ENCODE data around the gene MAD1L1. TPM values are rescaled to one million over a fixed set of nuclear protein-coding genes. Genes with fewer than 3 reads are reported as not detected.

MAD1L1 gene
- total and polyA plus RNA-seq, 2 of the 4 experiments (the other 2 are of a cell fraction) = 29.0 to 40.9 TPM

GRCh38 chr7:2084331-2084730, 148.4 kb downstream of the MAD1L1 start:
- no peak overlapping the region for H3K4ac ChIP-seq (ENCODE audit: low read depth, low read length)
- H3K23ac ChIP-seq (ENCODE audit: low read depth, low read length) = no peak overlapping the region
- H4K20me1 ChIP-seq (ENCODE audit: insufficient read depth, low read length) = no peaks in the 10 kb centered on the region
- no peak overlapping the region for H3K4me3 ChIP-seq (ENCODE audit: insufficient read depth, low read depth, low read length)
- no peak overlapping the region for H3K9ac ChIP-seq (ENCODE audit: low read depth, low read length)
- no peak for DNase-seq
- H2AK9ac ChIP-seq (replicated peaks; ENCODE audit: low read depth, low read length, poor library complexity) = no peak overlapping the region
- no peaks in the 10 kb centered on the region; the same call in 1 of the 2 replicates for H3K36me3 ChIP-seq (ENCODE audit: control insufficient read depth, insufficient read depth, low read length)
- no peak overlapping the region for H2BK15ac ChIP-seq (ENCODE audit: low read depth, low read length)
- no peak overlapping the region for H2AK5ac ChIP-seq (ENCODE audit: low read depth, low read length)
- H3K18ac ChIP-seq (ENCODE audit: low read depth, low read length) = no peak overlapping the region
- CTCF ChIA-PET = no interaction called here
- no peaks in the 10 kb centered on the region for H3K27me3 ChIP-seq (ENCODE audit: control insufficient read depth, insufficient read depth, low read length)
- POLR2A ChIA-PET (ENCODE audit: unreplicated experiment) = no interaction called here
- WGBS, 2 experiments (ENCODE audit: extremely low coverage in 2 of 2, insufficient read length in 1 of 2) = 100% methylated on average over 7 of the region's 18 CpGs; no CpG with 5 or more reads in 1 of the 2 experiments
- H4K5ac ChIP-seq (ENCODE audit: low read depth, low read length) = no peak overlapping the region
- dilution Hi-C loops (cut with HindIII; ENCODE audit: low sequenced_read_pairs, unreplicated experiment) = no loop called here
- no peak overlapping the region for H3K56ac ChIP-seq (ENCODE audit: extremely low read depth, insufficient read depth, low read length)
- no peak overlapping the region for H3K4me2 ChIP-seq (ENCODE audit: low read depth, low read length)
- peaks cover 18% of the 10 kb centered on the region for H3K9me1 ChIP-seq (ENCODE audit: insufficient read depth, low read length)
- H3K4me1 ChIP-seq (ENCODE audit: control insufficient read depth, insufficient read depth, low read length) = peaks cover 10% of the 10 kb centered on the region
- H3K9me3 ChIP-seq (ENCODE audit: control insufficient read depth, insufficient read depth, low read length) = no peaks in the 10 kb centered on the region
- no peak overlapping the region for H2AFZ ChIP-seq (replicated peaks; ENCODE audit: low read length, poor library complexity)
- BruUV-seq (replicated peaks) = no TSS peak
- H4K8ac ChIP-seq (ENCODE audit: low read depth in 2 of 2, low read length in 2 of 2) = no peak overlapping the region
- intact Hi-C loops (cut with micrococcal nuclease) = no loop called here
- H2BK20ac ChIP-seq (ENCODE audit: low read depth, low read length) = no peak overlapping the region
- H2BK5ac ChIP-seq (ENCODE audit: low read depth, low read length, poor library complexity, severe bottlenecking) = no peak overlapping the region
- no peak for TF ChIP-seq SMC3 (IDR thresholded peaks at IDR 0.05; ENCODE audit: low read depth, low read length)
- no peak for TF ChIP-seq FOS (IDR thresholded peaks at IDR 0.05; ENCODE audit: low read depth, low read length)
- no peak for TF ChIP-seq MXI1 (IDR thresholded peaks at IDR 0.05; ENCODE audit: borderline replicate concordance, low read depth, low read length)
- no peak for TF ChIP-seq RAD21 (IDR thresholded peaks at IDR 0.05; ENCODE audit: low read length)
- no peak for TF ChIP-seq BHLHE40 (IDR thresholded peaks at IDR 0.05; ENCODE audit: low read depth, low read length)
- no peak for TF ChIP-seq POLR2A (IDR thresholded peaks at IDR 0.05; ENCODE audit: low read depth, low read length)
- no peak for TF ChIP-seq NFE2L2 (IDR thresholded peaks at IDR 0.05; ENCODE audit: low read depth, low read length)
- TF ChIP-seq RFX5 (IDR thresholded peaks at IDR 0.05; ENCODE audit: low read depth, low read length) = no peak
- no peak for TF ChIP-seq CHD1 (IDR thresholded peaks at IDR 0.05; ENCODE audit: low read depth, low read length)
- TF ChIP-seq ELK1 (IDR thresholded peaks at IDR 0.05; ENCODE audit: borderline replicate concordance, low read depth, low read length) = no peak
- TF ChIP-seq CTCF (conservative IDR thresholded peaks at IDR 0.05; ENCODE audit: low read depth, low read length) = no peak
- no peak for TF ChIP-seq RCOR1 (IDR thresholded peaks at IDR 0.05; ENCODE audit: insufficient replicate concordance, low read length)
- no peak for TF ChIP-seq MAFK (IDR thresholded peaks at IDR 0.05; ENCODE audit: low read depth, low read length)
- no peak for TF ChIP-seq USF2 (IDR thresholded peaks at IDR 0.05; ENCODE audit: low read depth, low read length)
- TF ChIP-seq MAZ (IDR thresholded peaks at IDR 0.05; ENCODE audit: borderline replicate concordance, low read depth, low read length) = no peak
- no peak overlapping the region for H4K91ac ChIP-seq (ENCODE audit: insufficient read depth, low read depth, low read length)
- H3K14ac ChIP-seq (replicated peaks; ENCODE audit: low read depth, low read length) = no peak overlapping the region
- in situ Hi-C loops (cut with MboI; ENCODE audit: low sequenced_read_pairs) = no loop called here
- no peak for ATAC-seq (ENCODE audit: low read depth)
- no peak overlapping the region for H3K27ac ChIP-seq (ENCODE audit: insufficient read depth, low read length)
- peaks cover 0 to 22% of the 10 kb centered on the region in 2 experiments; a peak in 2 of 4 replicates for H3K79me1 ChIP-seq (ENCODE audit: low read depth in 1 of 2, low read length in 2 of 2)
- no peak overlapping the region for H2BK120ac ChIP-seq (ENCODE audit: low read depth, low read length)
